Panc1 (cell line): ENCODE measurements around the gene SSPN. TPM values are rescaled to one million over a fixed set of nuclear protein-coding genes. Genes with fewer than 3 reads are reported as not detected.

Source experiments
- ATAC-seq: fragments of 200-7000 bp; cut with Tn5 transposase; 2 replicates; pipeline ENCODE4 v1.9.1; 2020; ENCODE audit warnings: mild to moderate bottlenecking, moderate library complexity
- BruUV-seq: library from RNA; stranded (reverse); fragments of 400-500 nt; replicated peaks from 2 replicates; lab custom pipeline; 2021; lab: Mats Ljungman, UMichigan
- CTCF ChIA-PET: fragments of 300-600 bp; sonication (Branson Sonifier 250); formaldehyde crosslinking; loops from one replicate; lab custom pipeline; 2022; ENCODE audit warnings: antibody characterized with exemption; lab: Charles Lee
- POLR2A ChIA-PET: fragments of 300-600 bp; sonication (Branson Sonifier 250); formaldehyde crosslinking; loops from one replicate; lab custom pipeline; 2022; ENCODE audit warnings: antibody characterized with exemption; lab: Charles Lee
- DNase-seq: peaks from one replicate; pipeline ENCODE4 v3.0.0-alpha.2; 2010; ENCODE audit warnings: low read depth, low spot score
- H3K27ac ChIP-seq: 2 replicates; pipeline ENCODE4 v1.5.1; 2011; ENCODE audit warnings: mild to moderate bottlenecking, low read length, inconsistent platforms
- H3K27me3 ChIP-seq: fragments of 200-500 bp; sonication (Bioruptor generic); 2 replicates; pipeline ENCODE4 v1.6.0; 2014; ENCODE audit warnings: low read length, inconsistent platforms; ENCODE audit not compliant: control insufficient read depth, insufficient read depth
- H3K36me3 ChIP-seq: fragments of 200-500 bp; sonication (Bioruptor generic); 2 replicates; pipeline ENCODE4 v1.5.1; 2014; ENCODE audit warnings: inconsistent platforms, mild to moderate bottlenecking, low read length, moderate library complexity; ENCODE audit not compliant: control insufficient read depth, insufficient read depth
- H3K4me1 ChIP-seq: 2 replicates; pipeline ENCODE4 v1.5.1; 2011; ENCODE audit warnings: inconsistent platforms, mild to moderate bottlenecking, low read length, moderate library complexity; ENCODE audit not compliant: control insufficient read depth, insufficient read depth
- H3K4me3 ChIP-seq, 2 experiments: 2 replicates each; pipeline ENCODE4 v1.5.1; 2011 to 2012; ENCODE audit warnings: low read depth in 2 of 2, low read length in 2 of 2, mild to moderate bottlenecking in 2 of 2, inconsistent platforms in 1 of 2, moderate library complexity in 1 of 2
- H3K9me3 ChIP-seq: fragments of 200-500 bp; sonication (Bioruptor generic); 2 replicates; pipeline ENCODE4 v1.5.1; 2014; ENCODE audit warnings: low read depth, mild to moderate bottlenecking, inconsistent platforms, low read length, moderate library complexity; ENCODE audit not compliant: control insufficient read depth, insufficient read depth
- CTCF ChIP-seq: fragments of 450-650 bp; IDR thresholded peaks from 2 replicates; pipeline ENCODE4 v1.5.1; 2017; ENCODE audit warnings: mild to moderate bottlenecking
- POLR2AphosphoS5 ChIP-seq: IDR thresholded peaks from 2 replicates; pipeline ENCODE4 v1.6.1; 2012; ENCODE audit warnings: mild to moderate bottlenecking, low read depth, low read length, moderate library complexity
- REST ChIP-seq, 2 experiments: IDR thresholded peaks; 2 replicates each; pipeline ENCODE4 v1.6.1; 2011 to 2012; ENCODE audit warnings: low read depth in 2 of 2, control low read depth in 1 of 2, low read length in 1 of 2, mild to moderate bottlenecking in 1 of 2, moderate library complexity in 1 of 2; ENCODE audit not compliant: insufficient read depth in 1 of 2
- SIN3A ChIP-seq: IDR thresholded peaks from 2 replicates; pipeline ENCODE4 v1.6.1; 2012; ENCODE audit warnings: low read depth, mild to moderate bottlenecking, low read length, moderate library complexity, borderline replicate concordance; ENCODE audit not compliant: insufficient read depth
- TCF7L2 ChIP-seq: IDR thresholded peaks from 2 replicates; pipeline ENCODE4 v1.6.1; 2011; ENCODE audit warnings: mild to moderate bottlenecking, low read depth, low read length, inconsistent platforms
- in situ Hi-C: cut with HindIII; loops from 2 replicates; pipeline ENCODE4 v1.10.0; 2016; ENCODE audit warnings: low sequenced_read_pairs, low pct_unique_long_range_greater_than_20kb
- intact Hi-C: fragments of 100-400 bp; cut with micrococcal nuclease; formaldehyde crosslinking; loops from one replicate; pipeline ENCODE4 v1.10.0; 2022; ENCODE audit not compliant: unreplicated experiment
- total RNA-seq: library from RNA; stranded (reverse); gene quantifications from one replicate; pipeline ENCODE4 v1.2.1, GENCODE V29; 2021; ENCODE audit not compliant: unreplicated experiment

SSPN gene
- total RNA-seq, 1 experiment from 2014 or later = 23.4 TPM

- BruUV-seq = no TSS peak
Measured at GRCh38 chr12:26211331-26211730, 16.0 kb downstream of the SSPN start.

GRCh38 chr12:26212396-26212795 lies 17.0 kb downstream of the SSPN start:
- ATAC-seq (no peak), DNase-seq (no peak)
- Histone ChIP-seq H3K27ac (0 out of 2 replicates have a peak overlapping the region, but pooled peaks have one; percentile 14), H3K4me3 (no peak overlapping the region), H3K36me3 (no peaks in the 10 kb centered on the region), H3K4me1 (peaks cover 11% of the 10 kb centered on the region; the same call in 1 of the 2 replicates), H3K9me3 (no peaks in the 10 kb centered on the region), H3K27me3 (no peaks in the 10 kb centered on the region)
- in situ Hi-C loops = no loop called here
- ChIA-PET CTCF (no interaction called here), POLR2A (interaction anchor here (0.7 kb wide), 1 partner anchor 1127 kb away, joined by 5 read pairs; no protein-coding TSS in a partner anchor)
- intact Hi-C loops = no loop called here
- TF ChIP-seq TCF7L2 (no peak), CTCF (no peak), SIN3A (no peak), REST (IDR thresholded peaks at IDR 0.05; ENCODE audit: insufficient read depth in 1 of 2, low read depth in 2 of 2, low read length in 1 of 2) (no peak), POLR2AphosphoS5 (no peak)
- no TSS peak for BruUV-seq

More at GRCh38 chr12:26211331-26211730, 16.0 kb downstream of the SSPN start:
- no peaks in the 10 kb centered on the region for H3K9me3 ChIP-seq
- in situ Hi-C loops = no loop called here
- intact Hi-C loops = no loop called here
- H3K36me3 ChIP-seq = no peaks in the 10 kb centered on the region
- ChIA-PET POLR2A (no interaction called here), CTCF (no interaction called here)
- DNase-seq = no peak
- H3K27ac ChIP-seq = peak overlapping the region; percentile 46; the same call in 1 of the 2 replicates
- H3K4me1 ChIP-seq = peaks cover 11% of the 10 kb centered on the region; the same call in 1 of the 2 replicates
- H3K4me3 ChIP-seq = no peak overlapping the region
- H3K27me3 ChIP-seq = no peaks in the 10 kb centered on the region
- TF ChIP-seq TCF7L2 (0 out of 2 replicates have a peak, but pooled peaks have one; percentile 23), SIN3A (no peak)
- ATAC-seq = no peak

- BruUV-seq = no TSS peak
- CTCF ChIA-PET = no interaction called here
- Histone ChIP-seq H3K36me3 (no peaks in the 10 kb centered on the region), H3K27ac (no peak overlapping the region), H3K4me1 (peaks cover 11% of the 10 kb centered on the region; the same call in 1 of the 2 replicates), H3K9me3 (no peaks in the 10 kb centered on the region), H3K27me3 (no peaks in the 10 kb centered on the region), H3K4me3 (no peak overlapping the region)
- DNase-seq = no peak
- TF ChIP-seq POLR2AphosphoS5 (no peak), SIN3A (no peak), TCF7L2 (no peak), REST (IDR thresholded peaks at IDR 0.05; ENCODE audit: insufficient read depth in 1 of 2, low read depth in 2 of 2, low read length in 1 of 2) (no peak), CTCF (no peak)
- ATAC-seq = no peak
- in situ Hi-C loops (no loop called here), intact Hi-C loops (no loop called here)
- POLR2A ChIA-PET = no interaction called here
Measured at GRCh38 chr12:26212988-26213387, 17.6 kb downstream of the SSPN start.
